Inflammatory macrophage treated with lipopolysaccharide for 1 hour (primary cell): Measurements from ENCODE around the gene TSPEAR.

Source experiments
- DNase-seq, 2 donors: peaks; one replicate each; pipeline ENCODE4 v3.0.0-alpha.2; 2020 to 2022

TSPEAR gene

DNA sequence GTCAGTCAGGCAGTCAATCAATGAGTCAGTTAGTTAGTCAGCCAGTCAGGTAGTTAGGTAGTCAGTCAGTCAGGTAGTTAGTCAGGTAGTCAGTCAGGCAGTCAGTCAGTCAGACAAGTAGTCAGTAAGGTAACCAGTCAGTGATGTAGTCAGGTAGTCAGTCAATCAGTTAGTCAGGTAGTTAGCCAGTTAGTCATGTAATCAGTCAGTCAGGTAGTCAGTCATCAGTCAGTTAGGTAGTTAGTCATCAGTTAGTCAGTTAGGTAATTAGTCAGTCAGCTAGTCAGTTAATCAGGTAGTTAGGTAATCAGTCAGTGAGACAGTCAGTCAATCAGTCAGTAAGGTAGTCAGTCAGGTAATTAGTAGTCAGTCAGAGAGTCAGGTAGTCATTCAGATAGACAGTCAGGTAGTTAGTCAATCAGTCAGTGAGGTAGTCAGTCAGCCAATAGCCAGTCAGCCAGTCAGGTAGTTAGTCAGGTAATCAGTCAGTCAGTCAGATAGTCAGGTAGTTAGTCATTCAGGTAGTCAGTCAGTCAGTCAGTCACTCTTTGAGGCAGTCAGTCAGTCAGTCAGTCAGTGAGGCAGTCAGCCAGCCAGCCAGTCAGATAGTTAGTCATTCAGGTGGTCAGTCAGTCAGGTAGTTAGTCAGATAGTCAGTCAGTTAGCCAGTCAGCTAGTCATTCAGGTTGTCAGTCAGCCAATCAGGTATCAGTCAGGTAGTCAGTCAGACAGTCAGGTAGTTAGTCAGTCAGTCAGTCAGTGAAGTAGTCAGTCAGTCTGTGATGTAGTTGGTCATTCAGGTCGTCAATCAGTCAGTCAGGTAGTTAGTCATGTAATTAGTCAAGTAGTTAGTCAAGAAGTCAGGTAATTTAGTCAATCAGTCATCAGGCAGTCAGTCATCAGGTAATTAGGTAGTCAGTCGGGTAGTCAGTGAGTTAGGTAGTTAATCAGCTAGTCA is 186.7 kb downstream of the TSPEAR start:
- DNase-seq = no peak

DNA sequence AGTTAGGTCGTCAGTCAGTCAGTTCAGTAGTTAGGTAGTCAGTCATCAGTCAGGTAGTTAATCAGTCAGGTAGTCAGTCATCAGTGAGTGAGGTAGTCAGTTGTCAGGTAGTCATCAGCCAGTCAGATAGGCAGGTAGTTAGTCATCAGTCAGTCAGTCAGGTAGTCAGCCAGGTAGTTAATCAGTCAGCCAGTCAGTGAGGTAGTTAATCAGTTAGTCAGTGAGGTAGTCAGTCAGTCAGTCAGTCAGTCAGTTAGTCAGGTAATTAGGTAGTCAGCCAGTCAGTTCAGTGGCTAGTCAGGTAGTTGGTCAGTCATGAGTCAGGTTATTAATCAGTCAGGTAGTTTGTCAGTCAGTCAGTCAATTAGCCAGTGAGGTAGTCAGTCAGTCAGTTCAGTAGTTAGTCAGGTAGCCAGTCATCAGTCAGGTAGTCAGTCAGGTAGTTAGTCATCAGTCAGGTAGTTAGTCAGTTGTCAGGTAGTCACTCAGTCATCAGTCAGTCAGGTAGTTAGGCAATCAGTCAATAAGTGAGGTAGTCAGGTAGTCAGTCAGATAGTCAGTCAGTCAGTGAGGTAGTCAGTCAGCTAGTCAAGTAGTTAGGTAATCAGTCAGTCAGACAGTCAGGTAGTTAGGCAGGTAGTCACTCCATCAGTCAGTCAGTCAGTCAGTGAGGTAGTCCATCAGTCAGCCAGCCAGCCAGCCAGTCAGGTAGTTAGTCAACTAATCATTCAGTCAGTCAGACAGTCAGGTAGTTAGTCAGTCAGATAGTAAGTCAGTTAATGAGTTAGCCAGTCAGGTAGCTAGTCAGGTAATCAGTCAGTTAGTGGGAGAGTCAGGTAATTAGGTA is 187.6 kb downstream of the TSPEAR start:
- no peak for DNase-seq

DNA sequence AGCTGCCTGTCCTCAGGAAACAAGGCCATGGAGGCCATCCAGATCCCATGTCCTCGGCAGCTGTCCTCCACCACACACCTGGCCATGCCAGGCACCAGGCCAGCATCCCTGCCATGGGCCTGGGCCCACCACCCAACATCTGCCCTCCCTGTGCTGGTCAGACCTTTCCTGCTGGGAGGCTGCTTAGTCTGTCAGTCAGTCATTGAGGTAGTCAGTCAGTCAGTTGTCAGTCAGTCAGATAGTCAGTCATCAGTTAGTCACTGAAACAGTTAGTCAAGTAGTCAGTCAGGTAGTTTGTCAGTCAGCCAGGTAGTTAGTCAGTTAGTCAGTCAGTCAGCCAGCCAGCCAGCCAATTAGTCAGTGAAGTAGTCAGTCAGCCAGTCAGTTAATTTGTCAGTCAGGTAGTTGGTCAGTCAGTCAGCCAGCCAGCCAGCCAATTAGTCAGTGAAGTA is 188.6 kb downstream of the TSPEAR start:
- no peak for DNase-seq

DNA sequence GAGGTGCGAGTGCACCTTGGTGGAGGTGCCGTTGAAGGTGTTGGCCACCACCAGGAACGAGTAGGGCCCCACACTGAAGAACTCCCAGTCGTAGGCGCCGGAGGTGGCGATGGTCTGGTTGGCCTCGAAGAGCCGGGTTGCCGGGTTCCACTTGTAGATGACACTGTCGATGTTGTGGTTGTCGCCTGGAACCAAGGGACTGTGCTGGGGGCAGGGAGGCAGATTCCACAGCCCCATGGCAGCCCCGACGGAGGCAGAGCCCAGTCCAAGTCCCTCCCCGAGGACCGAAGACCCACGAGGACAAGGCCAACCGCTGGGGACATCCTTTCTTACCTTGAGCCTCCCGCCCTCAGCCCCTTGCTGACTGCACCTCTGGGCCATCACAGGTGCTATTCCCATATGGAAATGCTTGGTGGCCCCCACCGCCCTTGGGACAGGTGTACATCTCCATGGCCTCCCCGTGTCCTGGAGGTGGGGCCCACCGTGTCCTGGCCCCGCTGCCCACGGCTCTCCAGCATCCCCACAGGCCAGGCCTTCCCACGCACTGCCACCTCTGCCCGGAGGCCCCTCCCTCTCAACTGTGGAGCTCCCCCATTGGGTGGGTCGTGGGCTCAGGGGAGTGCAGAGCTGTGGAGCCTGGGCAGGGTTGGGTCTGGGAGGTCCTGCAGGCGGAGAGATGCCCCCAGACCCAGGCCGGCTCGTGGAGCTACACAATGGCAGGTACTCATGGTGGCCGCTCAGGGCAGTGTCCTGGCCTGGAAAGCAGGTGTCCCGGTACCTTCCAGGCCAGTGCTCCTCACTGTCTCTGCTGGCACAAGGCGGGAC is 189.2 kb downstream of the TSPEAR start:
- no peak for DNase-seq

DNA sequence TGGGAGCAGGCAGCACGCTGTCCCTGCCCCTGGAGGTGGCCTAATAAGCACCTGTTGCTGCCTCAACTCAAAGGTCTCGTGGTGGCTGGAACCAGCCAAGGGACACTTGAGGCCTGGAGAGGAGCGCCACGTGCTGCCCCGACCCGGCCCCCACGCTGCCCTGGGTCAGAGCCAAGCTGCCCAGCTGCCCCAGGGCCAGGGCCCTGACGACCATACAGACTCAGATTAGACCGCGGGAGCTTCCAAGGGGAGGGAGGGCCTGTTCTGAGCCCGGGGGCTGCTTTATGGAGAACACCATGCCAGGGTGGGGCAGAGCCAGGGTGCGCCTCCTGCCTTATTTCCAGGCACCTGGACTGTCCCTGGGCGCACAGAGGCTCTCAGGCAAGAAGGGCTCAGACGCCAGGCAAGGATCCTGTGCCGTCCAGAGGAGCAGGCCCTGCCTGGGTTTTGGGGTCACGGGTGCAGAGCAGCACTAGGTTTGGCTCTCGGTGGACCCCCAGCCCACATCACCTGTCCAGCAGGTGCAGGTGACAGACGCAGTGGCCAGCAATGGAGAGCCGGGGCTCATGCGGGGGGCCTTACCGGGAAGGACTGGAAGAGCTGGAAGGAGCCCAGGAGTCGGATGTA is 190.0 kb downstream of the TSPEAR start:
- no peak for DNase-seq

DNA sequence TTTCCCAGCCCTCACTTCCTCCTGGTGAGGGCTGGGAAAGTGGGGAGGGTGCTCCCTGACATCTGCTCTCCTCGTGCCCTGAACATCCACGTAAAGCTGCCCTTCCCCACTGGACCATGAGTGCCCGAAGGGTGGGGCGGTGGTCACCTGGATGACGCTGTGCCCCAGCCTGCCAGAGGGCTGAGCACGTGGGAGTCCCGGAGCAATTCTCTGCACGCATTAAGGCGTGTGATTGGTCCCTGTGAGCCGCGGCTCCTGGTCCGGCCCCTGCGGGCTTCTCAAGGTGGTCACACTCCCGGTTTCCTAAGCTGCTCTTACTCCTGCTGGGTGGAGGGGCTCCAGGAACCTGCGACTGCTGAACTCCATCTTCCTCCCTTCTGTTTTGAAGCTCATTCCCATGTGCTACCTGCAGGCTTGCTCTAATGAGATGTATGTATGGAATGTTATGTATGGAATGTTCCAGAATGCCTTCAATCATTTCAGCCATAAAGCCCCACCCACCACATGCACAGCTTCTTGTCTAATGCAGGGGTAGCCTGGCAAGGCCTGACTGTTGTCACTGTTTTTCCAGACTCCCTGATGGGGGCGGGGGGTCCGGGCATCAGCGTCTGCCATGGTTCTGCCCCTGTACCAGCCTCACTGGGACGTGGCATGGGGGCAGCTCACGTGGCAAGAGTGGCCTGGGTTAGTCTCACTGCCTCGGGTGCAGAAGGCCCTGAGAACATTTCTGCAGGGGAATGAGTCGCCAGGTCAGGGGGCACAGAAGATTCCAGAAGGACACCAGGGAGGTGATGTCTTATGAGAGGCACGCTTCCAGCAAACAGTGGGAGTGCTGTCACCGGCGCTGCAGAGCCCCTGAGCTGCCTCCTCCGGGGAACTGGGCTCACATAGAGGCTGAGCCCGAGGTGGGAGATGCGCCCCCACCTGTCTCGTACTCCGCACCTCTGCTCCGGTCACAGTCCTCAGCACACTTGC is 190.8 kb downstream of the TSPEAR start:
- no peak for DNase-seq

DNA sequence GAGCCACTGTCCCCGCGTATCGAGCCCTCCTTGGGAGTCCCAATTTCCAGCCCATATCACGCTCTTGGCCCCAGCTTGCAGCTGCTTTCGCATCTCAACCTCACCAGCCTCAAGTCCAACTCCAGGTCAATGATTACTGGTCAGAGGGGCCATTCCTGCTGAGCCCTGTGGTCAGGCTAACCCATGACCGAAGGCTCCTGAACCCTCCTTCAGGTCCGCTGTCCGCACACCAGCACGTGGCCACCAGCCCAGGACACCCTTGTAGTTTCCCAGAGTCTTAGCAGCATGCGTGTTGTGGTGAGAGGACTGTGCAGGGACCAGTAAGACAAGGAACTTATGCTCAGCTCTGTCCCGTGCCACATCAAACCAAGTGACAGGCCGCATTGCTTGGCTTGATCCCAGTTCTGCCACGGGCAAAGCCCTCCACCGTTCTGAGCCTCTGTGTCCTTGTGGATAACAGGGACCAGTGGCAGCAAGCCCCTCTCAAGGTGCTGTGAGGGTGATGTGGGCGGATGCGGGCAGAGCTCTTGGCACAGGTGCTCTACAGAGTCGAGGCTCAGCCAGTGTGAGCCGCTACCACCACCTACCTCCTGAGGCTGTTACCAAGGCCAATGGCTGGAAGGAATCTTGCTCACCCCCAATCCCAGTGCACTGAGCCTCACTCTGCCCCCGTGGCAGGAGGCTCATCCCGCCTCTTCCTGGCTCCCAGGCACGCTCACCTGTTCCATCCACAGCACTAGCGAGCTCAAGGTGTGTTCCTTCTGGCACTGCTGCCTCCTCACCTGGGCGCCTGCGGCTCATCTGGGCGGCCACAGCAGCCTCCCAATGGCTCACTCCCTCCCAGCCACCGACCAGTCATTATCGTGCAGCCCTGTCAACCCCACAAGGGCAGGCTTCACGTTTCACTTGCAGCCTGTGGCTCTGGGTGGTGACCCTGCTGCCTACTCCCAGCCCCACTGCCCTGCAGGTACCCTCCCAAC is 191.7 kb downstream of the TSPEAR start:
- DNase-seq = no peak

DNA sequence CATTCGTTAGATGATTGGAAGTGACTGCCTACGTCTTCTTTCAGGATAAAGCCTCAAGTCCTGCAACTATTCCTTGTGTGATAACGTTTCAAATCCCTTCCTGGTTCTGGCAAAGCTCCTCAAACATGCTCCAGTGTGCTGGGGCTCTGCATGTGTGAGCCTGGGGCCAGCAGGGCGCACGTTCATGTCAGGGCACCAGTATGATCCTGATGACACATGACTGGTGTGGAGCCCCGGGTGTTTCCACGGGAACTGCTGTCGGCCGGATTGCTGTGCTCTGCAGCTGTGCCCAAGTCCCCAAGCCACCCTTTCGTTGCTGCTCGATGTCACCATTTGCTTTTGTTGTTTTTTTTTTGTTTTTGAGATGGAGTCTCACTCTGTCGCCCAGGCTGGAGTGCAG is 192.7 kb downstream of the TSPEAR start:
- DNase-seq = no peak

DNA sequence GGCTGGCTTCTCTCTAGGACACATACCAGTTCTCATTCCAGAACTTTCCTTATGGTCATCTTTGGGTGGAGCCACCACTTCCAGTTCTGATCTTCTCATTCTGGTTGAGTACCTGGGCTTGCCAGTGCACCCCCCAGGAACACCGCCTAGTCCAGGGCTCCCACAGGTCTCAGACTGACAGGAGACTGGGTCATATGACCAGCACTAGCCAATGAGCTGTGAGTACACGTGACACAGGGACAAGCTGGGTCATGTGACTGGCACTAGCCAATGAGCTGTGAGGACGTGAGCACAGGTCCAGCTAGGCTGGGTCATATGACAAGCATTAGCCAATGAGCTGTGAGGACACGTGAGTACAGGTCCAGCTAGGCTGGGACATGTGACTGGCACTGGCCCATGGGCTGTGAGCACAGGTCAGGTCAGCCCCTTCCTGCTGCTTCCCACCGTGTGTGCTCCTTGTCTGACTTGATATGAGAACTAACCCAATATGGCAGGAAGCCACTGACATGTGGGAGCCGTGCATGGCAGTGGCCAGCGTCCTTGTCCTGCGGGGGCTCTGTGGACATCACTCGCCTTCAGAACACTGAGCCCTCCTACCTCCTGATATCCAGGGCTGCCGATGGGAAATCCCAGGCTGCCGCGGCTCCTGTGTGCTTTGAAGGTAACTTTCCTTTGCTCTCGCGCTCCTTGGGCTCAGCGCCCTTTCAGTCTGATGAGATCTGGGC is 194.0 kb downstream of the TSPEAR start:
- DNase-seq = no peak

DNA sequence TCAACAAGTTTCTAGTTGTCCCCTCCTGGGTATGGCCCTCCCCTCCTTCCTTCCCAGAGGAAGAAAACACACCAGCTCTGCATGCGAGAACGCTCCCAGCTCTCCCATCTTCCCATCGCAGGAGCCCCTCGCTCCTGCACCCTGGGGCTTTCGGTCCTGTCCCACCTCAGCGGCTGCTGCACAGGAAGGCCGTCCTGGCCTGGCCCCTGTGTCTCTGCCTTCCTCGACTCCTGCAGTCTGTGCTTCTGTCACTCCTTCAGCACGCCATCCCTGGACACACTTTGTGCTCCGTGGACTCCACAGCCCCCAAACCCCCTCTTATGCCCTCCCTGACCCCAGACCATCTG is 194.6 kb downstream of the TSPEAR start:
- no peak for DNase-seq

DNA sequence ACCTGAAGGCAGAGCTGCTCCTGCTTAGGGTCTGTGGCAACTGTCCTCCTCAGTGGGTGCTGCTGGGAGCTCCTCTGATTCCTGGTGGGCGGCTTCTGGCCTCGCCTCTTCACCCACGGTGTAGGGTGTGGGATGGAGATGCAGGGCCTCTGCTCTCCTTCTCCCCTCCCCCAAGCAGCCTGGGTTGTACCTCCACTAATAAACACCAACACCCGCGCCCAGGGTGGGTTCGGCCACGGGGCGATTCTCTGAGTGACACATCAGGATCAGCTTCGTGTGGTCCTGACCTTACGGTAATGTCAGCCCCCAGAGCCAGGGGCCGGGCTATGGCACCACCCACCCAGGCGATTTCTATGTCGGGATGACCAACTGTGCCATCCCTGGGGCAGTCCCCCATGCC is 195.0 kb downstream of the TSPEAR start:
- DNase-seq = no peak

DNA sequence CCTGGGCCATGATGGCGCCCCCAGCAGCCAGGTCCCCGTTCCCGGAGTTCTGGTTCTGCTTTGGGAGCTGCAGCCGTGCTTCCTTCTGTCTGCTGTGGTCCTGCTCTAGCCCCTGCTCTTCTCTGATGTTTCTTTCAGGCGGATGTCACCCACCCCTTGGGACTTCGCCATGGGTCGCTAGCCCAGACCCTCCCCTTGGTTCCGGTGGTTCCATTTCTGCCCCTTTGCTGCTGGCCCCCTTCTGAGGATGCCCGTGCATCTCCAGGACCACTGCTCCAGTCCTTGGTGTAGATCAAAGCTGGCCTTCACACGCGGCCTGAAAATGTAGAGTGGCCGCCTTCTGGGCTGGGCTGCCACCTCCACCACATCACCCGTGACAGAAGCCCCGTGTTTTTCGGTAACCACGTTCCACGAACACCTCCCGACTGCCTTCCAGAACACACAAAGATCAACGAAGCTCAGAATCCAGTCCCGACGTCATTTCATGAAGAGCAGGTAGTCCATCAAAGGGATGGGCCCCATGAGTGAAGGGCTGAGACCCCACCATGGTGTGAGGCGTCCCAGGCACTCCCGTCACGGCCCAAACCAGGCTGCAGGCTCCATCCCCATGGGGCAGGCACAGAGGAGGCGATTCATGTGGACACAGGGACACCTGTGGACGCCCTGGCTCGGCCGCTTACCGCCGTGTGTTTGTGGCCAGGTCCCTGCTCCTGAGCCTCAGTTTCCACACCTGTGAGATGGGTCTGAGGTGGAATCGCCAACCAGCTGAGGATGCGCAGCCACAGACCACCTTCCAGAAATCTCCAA is 195.8 kb downstream of the TSPEAR start:
- DNase-seq = no peak

DNA sequence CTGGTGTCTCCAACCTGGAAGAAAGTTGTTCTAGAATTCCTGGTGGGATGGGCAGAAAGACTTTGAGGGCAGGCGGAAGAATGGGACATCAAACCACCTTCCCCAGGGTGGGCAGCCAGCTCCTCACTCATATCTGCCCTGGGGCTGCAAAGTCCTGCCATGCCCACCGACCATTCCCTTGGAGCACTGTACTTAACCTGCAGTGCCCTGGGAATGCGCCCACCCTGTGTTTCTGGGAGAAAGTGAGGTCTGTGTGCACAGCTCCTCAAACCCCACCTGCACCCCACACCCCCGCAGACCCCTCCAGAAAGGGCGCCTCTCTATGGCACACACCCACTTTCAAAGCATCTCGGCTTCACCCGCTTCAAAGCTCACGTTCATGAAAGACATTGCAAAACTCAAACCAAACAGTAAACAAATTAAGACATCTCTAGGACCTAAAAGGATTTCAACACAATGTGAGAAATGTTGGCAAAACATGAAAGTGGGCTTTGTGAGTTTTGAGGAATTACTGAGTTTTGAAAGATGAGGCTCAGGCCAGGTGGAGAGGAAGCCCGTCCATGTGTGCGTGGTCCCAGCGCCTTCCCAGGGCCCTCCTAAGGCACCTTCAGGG is 196.5 kb downstream of the TSPEAR start:
- no peak for DNase-seq

DNA sequence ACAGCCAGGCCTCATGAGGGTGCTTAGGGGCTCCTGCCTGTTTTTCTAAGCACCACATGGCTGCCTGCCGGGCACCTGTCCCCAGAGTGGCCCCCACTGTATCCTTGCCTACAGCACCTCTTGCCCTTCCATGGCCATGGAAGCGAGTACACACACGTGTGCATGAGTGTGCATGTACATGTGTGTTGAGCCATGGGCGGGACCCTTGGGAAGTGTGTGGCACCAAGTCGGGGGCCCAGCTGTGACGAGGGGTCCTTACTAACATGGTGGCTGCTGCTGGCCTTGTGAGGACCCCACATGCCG is 197.2 kb downstream of the TSPEAR start:
- DNase-seq = no peak

DNA sequence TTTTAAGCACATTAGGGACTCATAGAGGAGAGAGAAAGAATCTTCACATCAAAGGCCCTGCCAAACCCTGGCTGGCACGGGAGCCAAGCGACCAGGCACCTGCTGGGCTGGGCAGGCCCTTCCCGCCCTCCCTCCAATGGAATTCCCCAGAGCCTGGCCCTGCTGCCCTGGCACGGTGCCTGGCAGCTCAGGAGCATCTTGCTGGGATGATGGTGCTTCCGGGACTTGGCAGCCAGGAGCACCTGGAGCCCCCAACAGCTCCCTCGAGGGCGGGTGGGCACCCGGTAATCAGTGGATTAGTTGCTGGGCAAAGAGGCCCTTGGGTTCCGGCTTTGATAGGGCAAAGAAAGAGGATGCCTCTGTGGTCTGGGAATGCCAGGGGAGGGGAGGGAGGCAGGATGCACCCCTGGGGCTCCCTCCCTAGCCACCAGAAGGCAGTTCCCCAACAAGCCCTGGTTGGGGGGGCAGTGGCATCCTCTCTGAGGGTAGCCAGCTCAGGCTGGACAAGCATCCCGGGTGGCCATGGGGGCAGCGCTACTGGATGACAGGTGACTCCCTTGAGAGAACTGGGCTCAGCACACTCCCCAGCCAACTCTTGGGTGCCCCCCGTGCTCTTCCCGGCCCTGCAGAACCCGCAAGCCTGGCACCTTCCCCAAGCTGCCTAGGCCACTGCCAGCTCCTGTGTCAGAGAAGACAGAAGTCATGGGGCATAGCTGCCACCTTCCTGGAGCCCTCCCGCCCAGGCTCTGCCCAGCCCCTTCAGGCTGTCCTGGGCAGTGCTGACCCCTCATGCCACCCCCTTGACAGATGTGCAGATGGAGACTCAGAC is 197.8 kb downstream of the TSPEAR start:
- DNase-seq = no peak

DNA sequence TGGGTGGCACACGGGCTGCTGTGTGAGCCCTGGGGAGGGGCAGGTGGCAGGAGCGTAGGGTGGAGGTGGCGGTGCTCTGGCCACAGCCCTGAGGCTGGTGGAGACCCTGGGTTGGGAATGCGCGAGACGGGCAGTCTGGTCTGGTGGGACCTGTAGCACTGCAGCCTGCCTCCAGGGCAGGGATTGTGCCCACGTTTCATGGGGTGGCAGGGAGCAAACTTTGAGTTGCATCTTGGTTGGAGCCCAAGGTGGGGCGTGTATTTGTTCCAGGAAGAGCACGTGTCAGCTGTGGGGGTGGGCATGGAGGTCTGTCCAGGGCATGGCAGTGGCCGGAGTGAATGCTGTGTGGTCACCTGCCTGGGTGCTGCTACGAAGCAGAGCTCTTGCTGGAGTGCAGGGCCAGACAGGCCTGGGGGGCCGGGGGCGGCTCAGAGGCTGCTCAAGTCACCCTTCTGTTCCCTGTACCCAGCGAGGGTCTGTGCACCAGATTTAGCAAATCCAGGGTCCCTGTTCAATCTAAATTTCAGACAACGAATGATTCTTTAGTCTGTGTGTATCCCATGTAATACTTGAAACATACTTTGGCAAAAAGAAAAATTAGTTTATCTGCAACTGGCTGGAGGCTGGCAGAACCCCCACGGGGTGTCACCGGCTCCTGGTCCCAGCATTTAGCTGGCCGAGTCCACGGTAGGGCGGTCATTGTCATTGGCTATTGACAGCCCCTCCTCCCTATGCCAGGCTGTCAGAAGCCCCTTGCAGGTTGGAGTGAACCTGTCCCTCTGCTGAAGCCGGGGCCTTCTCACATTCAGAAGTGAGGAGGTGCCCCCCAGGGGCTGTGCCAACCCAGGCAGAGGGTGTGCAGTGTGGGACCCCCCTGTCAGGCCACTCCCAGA is 198.6 kb downstream of the TSPEAR start:
- no peak for DNase-seq
